GM12801 (cell line): Measurements from ENCODE around the gene MGAT5.

ENCODE experiments used
- TF ChIP-seq, protein P1 (sequence below): IDR thresholded peaks from one replicate; pipeline ENCODE4 v1.5.1; 2011; ENCODE audit warnings: control low read depth; ENCODE audit not compliant: insufficient read length; ENCODE audit errors: extremely low read depth

MGAT5 gene

DNA sequence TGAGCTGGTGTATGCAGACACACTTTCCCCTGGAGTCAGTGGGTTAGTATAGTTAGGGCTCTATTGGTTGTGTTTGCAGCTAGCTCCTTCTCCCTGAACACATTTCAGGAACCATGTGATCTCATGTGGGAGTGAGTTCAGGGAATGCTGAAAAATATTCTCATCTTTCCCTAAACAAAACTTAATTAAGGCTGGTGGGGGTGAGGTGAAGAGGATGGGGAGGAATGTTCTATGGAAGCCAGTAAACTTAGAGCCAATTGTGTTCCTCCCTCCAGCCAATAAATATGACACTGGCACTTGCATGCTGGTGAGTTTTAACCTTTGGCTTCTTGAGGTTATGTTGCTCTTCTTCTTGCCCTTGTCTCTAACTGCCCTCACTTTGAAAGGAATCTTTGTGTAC, 952 bp downstream of the MGAT5 start:
- TF ChIP-seq, protein P1, sequence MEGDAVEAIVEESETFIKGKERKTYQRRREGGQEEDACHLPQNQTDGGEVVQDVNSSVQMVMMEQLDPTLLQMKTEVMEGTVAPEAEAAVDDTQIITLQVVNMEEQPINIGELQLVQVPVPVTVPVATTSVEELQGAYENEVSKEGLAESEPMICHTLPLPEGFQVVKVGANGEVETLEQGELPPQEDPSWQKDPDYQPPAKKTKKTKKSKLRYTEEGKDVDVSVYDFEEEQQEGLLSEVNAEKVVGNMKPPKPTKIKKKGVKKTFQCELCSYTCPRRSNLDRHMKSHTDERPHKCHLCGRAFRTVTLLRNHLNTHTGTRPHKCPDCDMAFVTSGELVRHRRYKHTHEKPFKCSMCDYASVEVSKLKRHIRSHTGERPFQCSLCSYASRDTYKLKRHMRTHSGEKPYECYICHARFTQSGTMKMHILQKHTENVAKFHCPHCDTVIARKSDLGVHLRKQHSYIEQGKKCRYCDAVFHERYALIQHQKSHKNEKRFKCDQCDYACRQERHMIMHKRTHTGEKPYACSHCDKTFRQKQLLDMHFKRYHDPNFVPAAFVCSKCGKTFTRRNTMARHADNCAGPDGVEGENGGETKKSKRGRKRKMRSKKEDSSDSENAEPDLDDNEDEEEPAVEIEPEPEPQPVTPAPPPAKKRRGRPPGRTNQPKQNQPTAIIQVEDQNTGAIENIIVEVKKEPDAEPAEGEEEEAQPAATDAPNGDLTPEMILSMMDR = no peak

DNA sequence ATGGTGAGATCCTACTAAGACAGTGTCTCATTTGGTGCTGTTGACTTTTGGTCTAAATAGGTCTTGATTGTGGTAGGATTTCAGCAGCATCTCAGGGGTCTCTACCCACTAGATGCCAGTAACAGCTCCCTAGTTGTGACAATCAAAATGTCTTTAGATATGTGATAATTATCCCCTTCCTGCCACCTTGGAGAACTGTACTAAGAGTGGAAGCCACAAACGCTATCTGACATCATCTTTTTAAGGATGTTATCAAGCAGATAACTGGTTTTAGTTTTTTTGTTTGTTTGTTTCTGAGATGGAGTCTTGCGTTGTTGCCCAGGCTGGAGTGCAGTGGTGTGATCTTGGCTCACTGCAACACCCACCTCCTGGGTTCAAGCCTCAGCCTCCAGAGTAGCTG, 3.1 kb downstream of the MGAT5 start:
- TF ChIP-seq, protein P1 = no peak

DNA sequence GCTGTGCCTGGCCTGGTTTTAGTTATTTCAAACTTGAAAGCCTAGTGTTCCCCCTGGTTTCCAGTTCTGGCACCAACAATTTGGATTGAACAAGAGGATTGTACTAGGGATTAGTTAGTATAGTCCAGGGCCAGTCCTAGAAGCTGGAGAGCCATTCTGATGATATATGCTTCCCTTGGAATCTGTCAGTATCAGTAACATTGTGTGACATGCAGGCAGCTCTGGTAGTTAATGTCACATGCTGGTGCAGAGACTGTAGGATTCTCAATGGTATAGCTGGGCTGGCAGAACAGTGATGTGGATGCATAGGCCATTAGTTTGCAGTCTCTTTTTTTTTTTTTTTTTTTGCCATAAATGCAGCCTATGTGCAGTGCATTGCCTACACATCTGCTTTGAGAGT, 3.6 kb downstream of the MGAT5 start:
- TF ChIP-seq, protein P1 = no peak

DNA sequence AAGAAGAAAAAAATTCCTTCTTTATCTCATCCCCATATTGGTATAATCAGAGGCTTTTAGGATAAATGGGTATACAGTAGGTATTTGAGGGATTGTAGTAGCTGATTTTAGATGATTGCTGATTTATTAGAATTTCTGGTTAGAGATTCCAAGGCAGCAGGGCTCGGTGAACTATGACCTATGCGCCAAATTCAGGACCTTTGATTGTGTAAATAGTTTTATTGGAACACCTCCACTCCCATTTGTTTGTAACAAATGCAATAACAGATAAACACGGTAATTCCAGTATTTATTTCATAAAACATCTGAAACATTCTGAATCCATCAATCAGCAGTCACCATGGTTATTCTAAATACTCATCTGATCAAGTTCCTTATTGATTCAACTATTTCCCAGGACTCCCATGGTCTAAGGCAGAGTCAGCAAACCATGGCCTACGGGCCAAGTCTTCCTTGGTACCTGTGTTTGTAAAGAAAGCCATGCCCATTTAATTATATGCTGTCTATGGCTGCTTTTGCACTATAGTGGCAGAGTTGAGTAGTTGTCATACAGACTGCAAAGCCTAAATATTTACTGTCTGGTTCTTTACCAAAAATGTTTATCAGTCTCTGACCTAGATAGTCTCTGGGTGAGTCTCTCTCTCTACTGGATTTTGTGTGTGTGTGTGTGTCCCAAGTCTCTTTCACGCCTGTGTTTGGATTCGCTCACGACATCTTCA, 4.3 kb downstream of the MGAT5 start:
- TF ChIP-seq, protein P1 = no peak

DNA sequence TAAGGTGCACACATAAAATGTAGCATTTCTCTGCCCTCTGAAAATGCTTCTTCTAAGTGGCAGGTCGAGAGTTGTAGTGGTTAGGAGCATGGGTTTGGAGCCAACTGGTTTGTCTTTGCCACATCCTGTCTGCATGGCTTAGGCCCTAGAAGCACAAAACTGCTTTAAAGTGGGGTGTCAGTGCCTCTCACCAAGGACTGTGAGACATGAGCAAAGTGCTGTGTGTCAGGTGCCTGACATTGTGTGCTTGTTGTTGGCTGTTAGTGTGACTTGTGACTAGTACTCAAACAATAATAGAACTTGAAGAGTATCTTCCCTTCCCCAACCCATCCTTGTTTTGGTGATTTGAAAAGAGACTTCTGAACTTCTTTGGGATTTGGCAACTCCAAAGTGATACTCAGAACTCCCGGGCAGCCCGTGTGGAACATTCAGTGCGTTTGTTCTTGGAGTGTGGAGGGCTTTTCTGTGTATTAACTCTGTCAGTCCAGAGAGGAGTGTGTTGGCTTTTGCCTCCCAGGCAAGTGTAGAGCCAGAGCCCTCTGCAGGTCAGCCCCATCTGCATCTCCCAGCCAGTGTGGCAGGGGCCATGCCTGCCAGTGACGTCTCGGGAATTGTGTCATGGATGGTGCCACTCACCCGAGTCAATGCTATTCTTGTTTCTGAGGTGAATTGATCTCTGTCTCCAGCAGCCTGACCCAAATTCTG, 5.0 kb downstream of the MGAT5 start:
- TF ChIP-seq, protein P1 = no peak

DNA sequence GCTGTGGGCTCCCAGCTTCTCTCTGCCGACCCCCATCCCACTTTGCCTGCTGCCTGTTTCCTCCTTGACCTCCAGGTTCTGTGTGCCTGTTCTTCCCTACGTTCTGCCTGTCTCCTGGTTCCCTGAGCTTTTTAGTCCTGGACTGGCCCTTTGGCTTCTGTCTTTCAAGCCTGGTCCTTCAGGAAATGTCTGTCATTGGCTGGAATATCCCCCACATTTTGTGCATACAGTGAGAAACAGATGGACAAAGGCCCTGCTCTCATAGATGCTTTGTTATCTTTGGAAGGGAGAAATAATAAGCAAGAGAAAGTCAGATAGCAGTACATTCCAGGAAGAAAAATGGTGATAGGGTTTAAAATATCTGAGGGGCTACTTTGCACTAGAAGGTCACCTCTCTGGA, 5.7 kb downstream of the MGAT5 start:
- TF ChIP-seq, protein P1 = no peak

DNA sequence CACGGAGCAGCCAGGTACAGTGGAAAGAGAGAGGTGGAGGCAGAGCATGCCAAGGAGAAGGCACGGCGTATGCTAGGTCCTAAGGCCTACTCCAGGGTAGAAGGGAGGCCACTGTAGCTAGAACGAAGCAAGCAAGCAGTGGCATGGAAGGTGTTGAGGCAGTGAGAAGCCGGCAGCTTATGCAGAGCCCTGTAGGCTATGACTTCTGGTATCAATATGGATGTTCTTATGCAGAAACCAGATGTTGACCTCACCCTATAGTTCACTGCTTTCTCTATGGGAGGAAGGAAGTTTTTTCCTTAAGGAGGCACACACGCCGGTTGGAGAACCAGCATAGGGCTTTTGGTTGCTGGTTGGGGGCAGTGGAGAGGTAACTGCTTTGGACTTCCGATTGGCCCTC, 6.1 kb downstream of the MGAT5 start:
- TF ChIP-seq, protein P1 = no peak
